ENCODE data around the gene EPB41L2.

The EPB41L2 gene

DNA sequence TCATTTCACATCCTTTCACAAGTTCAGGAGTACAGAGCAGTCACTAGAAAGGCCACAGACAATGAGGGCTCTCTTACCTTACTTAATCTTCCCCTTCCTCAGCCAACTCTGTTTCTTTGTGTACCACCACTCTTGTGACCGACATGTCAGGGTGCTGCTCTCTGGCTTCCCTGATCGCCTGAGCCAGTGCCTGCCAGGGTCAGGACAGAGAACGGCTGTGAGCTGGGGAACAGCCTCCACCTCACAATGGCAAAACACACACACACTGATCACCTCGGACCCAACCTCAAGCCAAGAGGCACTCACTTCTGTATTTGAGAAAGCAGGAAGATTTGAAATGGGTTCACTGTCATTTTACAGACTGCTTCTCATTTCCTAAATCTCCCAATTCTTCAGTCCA lies 205.0 kb downstream of the EPB41L2 start:
- DNase-seq, result no peak

GRCh38 chr6:130853555-130854183 lies 209.4 kb downstream of the EPB41L2 start:
- no peak for DNase-seq

GRCh38 chr6:130852844-130853554 lies 210.0 kb downstream of the EPB41L2 start:
- no peak for DNase-seq

- DNase-seq, result no peak
These were observed 212.0 kb downstream of the EPB41L2 start for GRCh38 chr6:130851026-130851425.

GRCh38 chr6:130849594-130849993 lies 213.5 kb downstream of the EPB41L2 start:
- peak in 1 of 3 experiments; percentile 42 for DNase-seq

GRCh38 chr6:130848945-130849344 lies 214.1 kb downstream of the EPB41L2 start:
- DNase-seq, result no peak

DNA sequence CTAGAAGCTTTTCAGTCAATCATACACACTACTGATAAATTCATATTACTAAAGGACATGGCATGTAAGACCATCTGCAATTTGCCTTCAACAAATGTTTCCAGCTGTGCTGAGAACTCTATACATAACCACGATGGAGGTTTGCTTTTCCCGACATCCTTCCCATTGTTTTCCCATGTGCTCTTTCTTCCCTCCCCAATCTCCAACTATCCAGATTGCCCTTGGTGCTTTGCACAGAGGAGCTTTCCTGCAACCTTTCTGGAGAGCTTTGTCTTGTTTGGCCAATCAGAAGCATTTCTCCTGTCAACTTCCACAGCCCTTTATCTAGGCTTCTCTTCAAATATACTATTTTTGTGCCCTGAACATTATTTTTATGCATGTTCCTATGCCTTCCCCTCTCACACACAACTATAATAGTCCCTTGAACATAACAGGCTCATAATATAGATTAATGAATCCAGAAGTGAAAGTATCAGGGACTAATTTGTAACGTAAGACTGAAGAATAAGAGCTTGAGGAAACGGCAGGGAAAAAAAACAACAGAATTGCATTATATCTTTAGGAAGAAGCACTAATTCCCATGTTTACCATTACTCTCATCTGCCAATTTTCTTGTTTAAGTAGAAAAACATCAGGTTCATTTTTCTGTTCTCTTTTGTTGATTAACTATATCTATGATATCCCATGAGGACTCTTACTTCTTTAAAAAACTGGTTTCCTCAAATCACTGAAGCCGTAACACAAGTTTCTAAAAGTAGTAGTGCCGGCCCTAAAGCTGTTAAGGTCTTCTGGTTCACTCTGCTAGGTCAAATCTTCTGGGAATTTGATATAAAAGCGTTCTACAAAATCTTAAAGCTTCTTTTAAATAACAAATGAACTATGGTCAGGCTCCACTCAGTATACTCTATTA lies 215.8 kb downstream of the EPB41L2 start:
- peak in 1 of 3 experiments; percentile 15 for DNase-seq

DNA sequence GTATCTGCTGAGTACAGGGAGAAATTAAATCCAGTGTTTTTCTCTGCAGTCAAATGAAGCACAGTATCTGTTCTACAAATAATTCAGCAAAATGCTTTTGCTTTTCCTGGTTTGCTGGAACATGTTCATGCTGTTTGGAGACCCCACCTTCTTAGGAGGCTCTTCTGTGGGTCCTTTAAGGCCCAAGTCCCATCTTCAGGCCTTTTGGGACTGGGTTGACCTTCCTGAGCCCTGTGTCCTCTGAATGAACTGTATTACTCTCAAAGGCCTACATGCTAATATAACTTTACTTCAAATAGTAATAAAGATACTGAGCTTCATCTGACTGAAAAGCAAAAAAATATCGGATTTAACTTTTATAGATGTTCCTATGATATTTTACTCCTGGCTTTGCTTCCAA lies 216.5 kb downstream of the EPB41L2 start:
- DNase-seq, result no peak

GRCh38 chr6:130843575-130844320 lies 219.3 kb downstream of the EPB41L2 start:
- peak; percentile 4 to 84 (median 27) for DNase-seq

- no peak for DNase-seq
These were observed 221.8 kb downstream of the EPB41L2 start for GRCh38 chr6:130841128-130841728.

GRCh38 chr6:130840050-130840449 lies 223.0 kb downstream of the EPB41L2 start:
- DNase-seq, result peak in 2 of 3 experiments; percentile 14 to 57

GRCh38 chr6:130839379-130839778 lies 223.7 kb downstream of the EPB41L2 start:
- no peak for DNase-seq

DNA sequence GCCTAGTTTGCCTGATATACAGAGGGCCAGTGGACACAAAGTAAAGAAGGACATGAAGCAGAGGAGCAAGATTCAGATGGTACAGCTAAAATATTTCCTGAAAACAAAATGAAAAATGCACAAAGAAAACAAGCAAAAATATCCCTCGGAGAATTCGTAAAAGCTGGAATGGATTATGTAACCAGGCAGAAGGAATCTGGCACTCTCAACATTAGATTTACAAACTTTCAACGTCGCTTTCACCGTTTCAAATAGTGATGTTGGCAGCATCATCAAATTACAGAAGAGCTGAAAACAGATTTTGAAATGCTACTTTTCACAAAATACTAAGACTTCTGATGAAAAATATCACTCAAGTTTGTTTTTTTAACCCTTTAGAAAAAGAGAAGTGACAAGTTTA lies 224.1 kb downstream of the EPB41L2 start:
- DNase-seq, result no peak

DNA sequence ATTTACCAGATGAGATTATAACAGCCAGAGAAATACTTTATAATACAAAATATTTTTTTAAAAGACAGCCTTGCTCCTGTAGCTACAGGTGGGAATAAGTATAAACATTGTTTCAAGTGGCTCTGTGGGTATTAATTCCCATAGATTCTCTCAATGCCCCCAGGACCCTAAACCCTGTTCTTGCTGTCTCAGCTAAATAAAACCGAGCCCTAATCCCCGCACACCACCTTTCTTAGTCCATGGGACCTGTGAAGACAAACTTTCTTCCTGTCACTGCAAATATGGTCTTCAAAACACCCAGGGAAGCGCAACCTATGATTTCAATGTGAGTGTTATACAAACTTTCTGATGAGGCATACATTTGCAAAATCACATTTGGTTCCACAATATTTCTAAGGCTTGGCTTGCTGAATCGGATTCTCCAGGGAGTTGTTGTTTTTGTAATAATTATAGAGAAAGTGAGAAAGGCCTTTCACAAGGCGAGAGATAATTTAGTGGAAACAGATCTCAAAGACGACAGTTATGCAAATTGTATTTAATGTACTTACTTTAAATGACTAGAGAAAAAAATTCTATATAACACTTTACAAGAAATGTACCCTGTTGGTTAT lies 224.7 kb downstream of the EPB41L2 start:
- DNase-seq, result no peak

DNA sequence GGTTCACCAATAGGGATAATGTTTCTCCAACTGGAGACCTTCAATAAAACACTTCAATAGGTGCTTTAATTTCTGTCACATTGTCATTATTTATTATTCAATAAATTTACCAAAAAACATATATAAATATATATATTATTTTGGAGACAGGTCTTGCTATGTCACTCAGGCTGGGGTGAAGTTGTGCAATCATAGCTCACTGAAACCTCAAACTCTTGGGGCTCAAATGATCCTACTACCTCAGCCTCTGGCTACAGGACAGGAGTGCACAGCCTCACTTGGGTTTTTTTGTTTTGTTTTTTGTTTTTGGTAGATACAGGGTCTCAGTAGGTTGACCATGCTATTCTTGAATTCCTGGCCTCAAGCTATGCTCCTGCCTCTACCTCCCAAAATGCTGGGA lies 226.0 kb downstream of the EPB41L2 start:
- no peak for DNase-seq

- DNase-seq, result no peak
These were observed 226.9 kb downstream of the EPB41L2 start for GRCh38 chr6:130836055-130836640.

DNA sequence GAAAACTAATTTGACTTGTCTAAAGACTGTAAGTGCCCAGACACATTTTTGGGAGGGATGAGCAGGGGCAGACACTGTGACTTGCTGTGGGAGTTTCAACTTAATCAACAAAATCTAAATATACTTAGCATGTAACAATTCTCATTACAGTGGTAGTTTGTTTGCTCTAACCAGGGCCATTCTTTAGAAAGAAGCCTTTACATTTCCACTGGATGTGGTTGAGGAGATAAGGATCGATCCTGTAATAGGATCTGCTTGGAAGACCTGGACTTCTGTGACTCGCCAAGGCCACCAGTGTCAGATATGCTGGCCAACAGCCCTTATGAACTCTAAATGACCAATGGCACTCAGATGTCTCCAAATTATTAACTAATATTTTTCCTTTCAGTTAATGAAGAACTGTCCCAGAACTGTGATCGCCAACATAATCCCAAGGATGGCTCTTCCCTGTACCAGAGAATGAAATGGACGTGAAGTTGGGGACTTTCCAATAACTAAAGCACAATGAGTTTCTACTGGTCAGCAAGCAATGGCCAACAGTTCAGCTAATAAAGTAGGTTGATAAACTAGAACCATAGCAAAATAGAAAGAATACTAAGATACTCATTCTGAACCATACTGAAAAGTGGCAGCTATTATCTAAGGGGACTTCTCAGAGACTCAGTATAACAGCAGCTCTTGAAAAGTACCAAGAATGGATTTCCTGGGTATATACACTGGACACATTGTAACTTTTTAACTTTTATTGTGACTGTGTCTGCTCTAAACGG lies 228.4 kb downstream of the EPB41L2 start:
- no peak for DNase-seq

DNA sequence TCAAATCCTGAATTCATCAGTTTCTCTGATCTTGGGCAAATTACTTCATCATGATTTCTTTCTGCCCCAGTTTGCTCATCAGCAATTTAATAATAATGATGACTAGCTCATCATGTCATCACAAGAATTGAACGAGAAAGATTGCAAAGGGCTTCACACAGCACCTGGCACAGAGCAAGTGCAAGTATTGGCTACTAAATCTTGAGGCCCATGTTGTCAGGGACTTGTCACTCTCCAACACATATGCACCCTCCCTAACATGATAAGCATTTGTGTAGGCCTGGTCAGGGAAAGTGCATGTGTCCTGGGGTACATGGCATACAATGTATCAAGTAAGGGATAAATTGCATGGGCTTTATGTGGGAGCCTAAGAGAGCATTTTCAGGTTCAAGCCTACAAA lies 229.5 kb downstream of the EPB41L2 start:
- no peak for DNase-seq

- DNase-seq, result peak in 1 of 3 experiments; percentile 27
These were observed 231.4 kb downstream of the EPB41L2 start for GRCh38 chr6:130831607-130832006.

GRCh38 chr6:130829333-130829910 lies 233.6 kb downstream of the EPB41L2 start:
- no peak for DNase-seq
